ENCODE results near the gene NPAS3.

DNA sequence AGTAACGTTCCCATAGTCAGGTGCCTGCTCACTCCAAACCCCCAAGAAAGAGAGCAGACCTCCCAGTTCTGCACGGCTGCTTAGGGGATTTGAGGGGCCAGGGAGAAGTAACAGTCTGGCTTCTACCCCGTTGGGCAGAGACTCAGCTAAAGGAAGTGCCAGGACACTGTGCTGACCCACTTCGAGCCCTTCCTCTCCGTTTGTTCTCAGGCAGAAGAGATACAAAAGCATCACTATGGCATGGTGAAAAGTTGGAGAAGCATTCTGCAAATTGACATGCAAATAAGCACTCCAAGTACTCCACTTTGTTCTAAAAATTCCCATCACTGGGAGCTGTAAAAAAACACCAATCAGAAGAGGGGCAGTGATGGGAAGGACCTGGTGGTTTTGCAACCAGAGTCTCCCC is 773.1 kb downstream of the NPAS3 start:
- TF ChIP-seq ZNF207 (IDR thresholded peaks at IDR 0.05; ENCODE audit: borderline replicate concordance) (no peak), PRPF4 (IDR thresholded peaks at IDR 0.05; ENCODE audit: low read depth, low read length, poor library complexity, severe bottlenecking) (no peak), MXI1 (IDR thresholded peaks at IDR 0.05; ENCODE audit: borderline replicate concordance, low read depth, low read length) (no peak), FOSL1 (CRISPR knock-in tag; IDR thresholded peaks at IDR 0.05; ENCODE audit: borderline replicate concordance) (no peak), SIN3B (IDR thresholded peaks at IDR 0.05; ENCODE audit: low read length) (no peak), EZH2 (conservative IDR thresholded peaks at IDR 0.05; ENCODE audit: low read depth, low read length) (no peak), YY1 (IDR thresholded peaks at IDR 0.05; ENCODE audit: insufficient read depth, insufficient replicate concordance, low read depth, low read length) (no peak), POLR2A (IDR thresholded peaks at IDR 0.05; ENCODE audit: insufficient read depth in 1 of 2, low read depth in 2 of 2, low read length in 2 of 2) (no peak)
- TF ChIP-seq, protein P1, sequence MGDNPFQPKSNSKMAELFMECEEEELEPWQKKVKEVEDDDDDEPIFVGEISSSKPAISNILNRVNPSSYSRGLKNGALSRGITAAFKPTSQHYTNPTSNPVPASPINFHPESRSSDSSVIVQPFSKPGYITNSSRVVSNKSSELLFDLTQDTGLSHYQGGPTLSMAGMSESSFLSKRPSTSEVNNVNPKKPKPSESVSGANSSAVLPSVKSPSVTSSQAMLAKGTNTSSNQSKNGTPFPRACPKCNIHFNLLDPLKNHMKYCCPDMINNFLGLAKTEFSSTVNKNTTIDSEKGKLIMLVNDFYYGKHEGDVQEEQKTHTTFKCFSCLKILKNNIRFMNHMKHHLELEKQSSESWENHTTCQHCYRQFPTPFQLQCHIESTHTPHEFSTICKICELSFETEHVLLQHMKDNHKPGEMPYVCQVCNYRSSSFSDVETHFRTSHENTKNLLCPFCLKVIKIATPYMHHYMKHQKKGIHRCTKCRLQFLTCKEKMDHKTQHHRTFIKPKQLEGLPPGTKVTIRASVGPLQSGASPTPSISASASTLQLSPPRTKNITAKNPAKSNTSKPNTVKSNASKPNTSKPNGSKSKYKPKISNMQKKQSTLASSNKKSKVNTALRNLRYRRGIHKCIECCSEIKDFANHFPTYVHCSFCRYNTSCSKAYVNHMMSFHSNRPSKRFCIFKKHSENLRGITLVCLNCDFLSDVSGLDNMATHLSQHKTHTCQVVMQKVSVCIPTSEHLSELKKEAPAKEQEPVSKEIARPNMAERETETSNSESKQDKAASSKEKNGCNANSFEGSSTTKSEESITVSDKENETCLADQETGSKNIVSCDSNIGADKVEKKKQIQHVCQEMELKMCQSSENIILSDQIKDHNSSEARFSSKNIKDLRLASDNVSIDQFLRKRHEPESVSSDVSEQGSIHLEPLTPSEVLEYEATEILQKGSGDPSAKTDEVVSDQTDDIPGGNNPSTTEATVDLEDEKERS (CRISPR knock-in tag; IDR thresholded peaks at IDR 0.05) = no peak
- TF ChIP-seq, protein P2, sequence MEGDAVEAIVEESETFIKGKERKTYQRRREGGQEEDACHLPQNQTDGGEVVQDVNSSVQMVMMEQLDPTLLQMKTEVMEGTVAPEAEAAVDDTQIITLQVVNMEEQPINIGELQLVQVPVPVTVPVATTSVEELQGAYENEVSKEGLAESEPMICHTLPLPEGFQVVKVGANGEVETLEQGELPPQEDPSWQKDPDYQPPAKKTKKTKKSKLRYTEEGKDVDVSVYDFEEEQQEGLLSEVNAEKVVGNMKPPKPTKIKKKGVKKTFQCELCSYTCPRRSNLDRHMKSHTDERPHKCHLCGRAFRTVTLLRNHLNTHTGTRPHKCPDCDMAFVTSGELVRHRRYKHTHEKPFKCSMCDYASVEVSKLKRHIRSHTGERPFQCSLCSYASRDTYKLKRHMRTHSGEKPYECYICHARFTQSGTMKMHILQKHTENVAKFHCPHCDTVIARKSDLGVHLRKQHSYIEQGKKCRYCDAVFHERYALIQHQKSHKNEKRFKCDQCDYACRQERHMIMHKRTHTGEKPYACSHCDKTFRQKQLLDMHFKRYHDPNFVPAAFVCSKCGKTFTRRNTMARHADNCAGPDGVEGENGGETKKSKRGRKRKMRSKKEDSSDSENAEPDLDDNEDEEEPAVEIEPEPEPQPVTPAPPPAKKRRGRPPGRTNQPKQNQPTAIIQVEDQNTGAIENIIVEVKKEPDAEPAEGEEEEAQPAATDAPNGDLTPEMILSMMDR (CRISPR knock-in tag; IDR thresholded peaks at IDR 0.05) = no peak

All from HepG2 (cell line).